LoVo (cell line): ENCODE data around the gene GTPBP4.
"Not testable (repeated sequence)": the region's sequence is repeated elsewhere in the genome, so short reads cannot be mapped to it uniquely, and the experiment has no call there.

Experiments used
- DNase-seq: peaks from one replicate; pipeline ENCODE4 v3.0.0-alpha.2; 2016; ENCODE audit warnings: low spot score

The GTPBP4 gene

DNA sequence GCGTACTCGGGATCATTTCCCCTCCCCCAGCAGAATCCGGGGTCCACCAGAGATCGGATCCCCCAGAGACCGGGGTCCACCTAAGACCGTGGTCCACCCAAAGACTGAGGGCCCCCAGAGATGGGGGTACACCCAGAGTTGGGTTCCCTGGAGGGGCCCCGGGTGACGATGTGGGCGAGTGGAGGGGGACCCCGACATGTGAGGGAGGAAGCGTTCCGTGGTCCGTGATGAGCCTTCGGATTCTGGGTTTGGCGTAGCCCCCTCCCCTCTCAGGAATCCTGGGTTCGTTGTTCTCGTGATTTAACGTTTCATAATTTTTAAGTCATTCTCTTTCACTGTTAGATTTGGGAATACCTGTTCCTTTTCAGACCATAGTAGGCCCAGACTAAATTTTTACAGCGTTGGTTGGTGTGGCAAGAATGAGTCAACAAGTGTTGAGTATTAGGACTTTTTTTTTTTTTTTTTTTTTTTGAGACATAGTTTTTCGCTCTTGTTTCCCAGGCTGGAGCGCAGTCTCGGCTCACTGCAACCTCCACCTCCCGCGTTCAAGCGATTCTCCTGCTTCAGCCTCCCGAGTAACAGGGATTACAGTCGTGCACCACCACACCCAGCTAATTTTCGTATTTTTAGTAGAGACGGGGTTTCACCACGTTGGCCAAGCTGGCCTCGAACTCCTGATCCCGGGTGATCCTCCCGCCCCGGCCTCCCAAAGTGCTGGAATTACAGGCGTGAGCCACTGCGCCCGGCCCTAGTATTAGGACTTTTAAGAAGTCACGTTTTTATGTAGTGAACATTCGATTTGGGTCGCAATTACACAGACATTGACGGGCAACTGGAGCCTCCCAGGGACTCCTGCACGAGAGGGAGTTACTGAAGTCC lies 672 bp downstream of the GTPBP4 start:
- no peak for DNase-seq

- no peak for DNase-seq
Observed at GRCh38 chr10:990808-991207, 2.6 kb downstream of the GTPBP4 start.

DNA sequence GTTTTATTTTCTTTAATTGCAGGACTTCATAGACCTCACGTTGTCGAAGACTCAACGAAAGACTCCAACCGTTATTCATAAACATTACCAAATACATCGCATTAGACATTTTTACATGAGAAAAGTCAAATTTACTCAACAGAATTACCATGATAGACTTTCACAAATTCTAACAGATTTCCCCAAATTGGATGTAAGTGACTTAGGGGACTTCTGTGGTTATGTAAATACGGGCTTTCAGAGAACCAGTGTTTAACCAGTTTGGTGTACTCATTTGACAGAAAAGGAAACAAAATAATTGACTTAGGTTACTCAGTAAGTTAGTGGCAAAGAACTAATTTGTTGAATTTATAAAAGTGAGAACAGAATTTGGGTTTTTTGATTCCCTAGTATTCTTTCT lies 4.2 kb downstream of the GTPBP4 start:
- no peak for DNase-seq

- no peak for DNase-seq
Observed at GRCh38 chr10:992871-993270, 4.6 kb downstream of the GTPBP4 start.

- no peak for DNase-seq
Observed at GRCh38 chr10:994836-995558, 6.8 kb downstream of the GTPBP4 start.

GRCh38 chr10:995559-995926 lies 7.3 kb downstream of the GTPBP4 start:
- DNase-seq = no peak

GRCh38 chr10:996031-996430 lies 7.8 kb downstream of the GTPBP4 start:
- no peak for DNase-seq

DNA sequence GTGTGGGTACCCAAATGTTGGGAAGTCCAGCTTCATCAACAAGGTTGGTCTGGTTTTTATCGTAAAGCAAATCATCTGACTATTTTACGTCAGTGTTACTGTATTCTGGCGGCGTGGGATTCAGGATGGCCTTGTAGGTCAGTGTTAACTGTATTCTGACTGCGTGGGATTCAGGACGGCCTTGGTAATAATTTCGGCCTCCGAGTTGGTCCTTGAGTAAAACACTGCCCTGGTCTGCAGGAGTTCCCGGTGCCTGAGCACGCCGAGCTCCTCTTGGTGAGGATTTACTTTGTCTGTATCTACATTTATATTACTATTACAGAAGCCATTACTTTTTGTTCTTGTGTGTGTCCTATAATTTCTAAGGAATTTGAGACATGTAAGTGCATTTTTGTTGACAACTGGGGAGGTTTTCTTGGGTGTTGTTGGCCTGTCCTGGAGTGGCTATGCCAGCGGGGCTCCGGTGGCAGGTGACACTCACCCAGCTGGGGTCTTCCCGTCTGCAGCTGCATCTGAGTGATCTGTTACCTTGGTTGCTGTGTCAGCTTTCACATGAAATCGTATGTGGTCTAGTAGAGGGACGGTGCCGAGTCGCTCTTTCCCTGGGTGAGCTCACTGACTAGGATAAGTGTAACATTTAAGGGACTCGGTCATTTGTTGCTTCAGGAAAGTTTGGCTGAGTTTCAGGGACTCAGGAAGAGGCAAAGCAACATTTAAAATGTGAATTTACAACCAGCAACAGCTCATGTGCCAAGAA lies 9.2 kb downstream of the GTPBP4 start:
- no peak for DNase-seq

- DNase-seq = no peak
Observed at GRCh38 chr10:1002425-1003006, 14.3 kb downstream of the GTPBP4 start.

GRCh38 chr10:1003884-1004670 lies 15.8 kb downstream of the GTPBP4 start:
- no peak for DNase-seq

GRCh38 chr10:1006573-1006972 lies 18.3 kb downstream of the GTPBP4 start:
- no peak for DNase-seq

- DNase-seq = no peak
Observed at GRCh38 chr10:1007583-1007982, 19.3 kb downstream of the GTPBP4 start.

GRCh38 chr10:1009071-1009494 lies 20.8 kb downstream of the GTPBP4 start:
- DNase-seq = no peak

- DNase-seq = not testable (repeated sequence)
Observed at GRCh38 chr10:1009947-1010346, 21.7 kb downstream of the GTPBP4 start.

- DNase-seq = no peak
Observed at GRCh38 chr10:1010703-1011102, 22.5 kb downstream of the GTPBP4 start.

DNA sequence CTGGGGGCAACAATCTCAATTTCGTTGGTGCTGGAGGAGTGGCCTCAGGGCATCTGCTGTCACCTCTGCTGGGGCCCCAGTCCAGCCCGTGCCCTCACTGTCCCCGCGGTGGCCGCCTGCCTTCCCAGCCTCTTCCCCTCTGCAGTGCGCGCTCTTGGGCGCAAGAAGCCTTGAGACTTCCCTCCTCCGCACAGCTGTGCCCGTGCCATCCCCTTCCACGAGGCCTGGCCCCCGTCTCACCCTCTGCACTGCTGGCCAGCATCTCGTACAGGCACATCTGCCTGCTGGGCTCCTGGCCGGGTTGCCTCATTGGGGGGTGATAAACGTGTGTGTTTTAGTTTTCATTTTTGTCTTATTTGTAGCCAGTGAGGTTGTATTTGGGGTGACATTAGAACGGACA lies 23.5 kb downstream of the GTPBP4 start:
- DNase-seq = no peak

GRCh38 chr10:1015688-1016087 lies 27.5 kb downstream of the GTPBP4 start:
- DNase-seq = no peak

- no peak for DNase-seq
Observed at GRCh38 chr10:1019362-1019761, 31.1 kb downstream of the GTPBP4 start.

GRCh38 chr10:1020460-1020859 lies 32.2 kb downstream of the GTPBP4 start:
- no peak for DNase-seq

GRCh38 chr10:1020958-1021357 lies 32.7 kb downstream of the GTPBP4 start:
- no peak for DNase-seq

DNA sequence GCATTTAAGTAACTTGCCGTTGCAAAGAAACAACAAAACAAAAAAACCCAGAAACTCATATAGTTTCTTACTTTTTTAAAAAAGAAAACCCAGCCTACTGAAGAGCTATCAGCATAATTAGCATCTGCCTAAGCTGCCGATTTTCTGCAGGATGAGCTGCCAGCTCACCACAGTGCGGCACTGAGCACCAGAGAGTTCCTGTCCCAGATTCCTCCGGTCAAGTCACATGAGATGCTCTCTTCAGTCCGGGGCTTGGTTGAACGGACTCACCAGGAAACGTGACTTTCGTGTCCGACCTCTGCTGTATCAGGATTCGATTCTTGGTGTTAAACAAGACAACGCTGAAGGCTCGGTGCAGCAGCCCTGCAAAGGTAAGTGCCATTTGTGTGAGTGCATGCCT lies 34.2 kb downstream of the GTPBP4 start:
- DNase-seq = no peak

- no peak for DNase-seq
Observed at GRCh38 chr10:1024103-1024502, 35.9 kb downstream of the GTPBP4 start.
